K562 (cell line): ENCODE data around the gene ZNHIT3. TPM values are rescaled to one million over a fixed set of nuclear protein-coding genes. Genes with fewer than 3 reads are reported as not detected.

Experiments
- AFF4 ChIP-seq: sonication (generic); formaldehyde crosslinking; IDR thresholded peaks from 2 replicates; pipeline ENCODE4 v1.8.0; 2023; ENCODE audit warnings: mild to moderate bottlenecking, missing genetic modification reagents
- E2F1 ChIP-seq: sonication (generic); formaldehyde crosslinking; IDR thresholded peaks from 2 replicates; pipeline ENCODE4 v1.8.1; 2023; ENCODE audit warnings: mild to moderate bottlenecking, missing genetic modification reagents, moderate library complexity
- HDGF ChIP-seq: fragments of 450-650 bp; IDR thresholded peaks from 2 replicates; pipeline ENCODE4 v1.6.1; 2016
- HMG20B ChIP-seq: fragments of 250-450 bp; sonication (Bioruptor Pico); IDR thresholded peaks from 2 replicates; pipeline ENCODE4 v1.5.0; 2021; ENCODE audit warnings: mild to moderate bottlenecking
- PHB2 ChIP-seq: fragments of 450-650 bp; IDR thresholded peaks from 2 replicates; pipeline ENCODE4 v1.6.1; 2017; ENCODE audit warnings: low read depth
- TRIM25 ChIP-seq: fragments of 450-650 bp; IDR thresholded peaks from 2 replicates; pipeline ENCODE4 v1.7.0; 2016; ENCODE audit warnings: borderline replicate concordance
- ZBTB12 ChIP-seq: fragments of 250-450 bp; sonication (Bioruptor Pico); IDR thresholded peaks from 2 replicates; pipeline ENCODE4 v1.4.0; 2020
- ZBTB17 ChIP-seq: fragments of 450-650 bp; formaldehyde crosslinking; IDR thresholded peaks from 2 replicates; pipeline ENCODE4 v1.4.0; 2020; ENCODE audit warnings: mild to moderate bottlenecking
- ZFX ChIP-seq: sonication (generic); formaldehyde crosslinking; IDR thresholded peaks from 2 replicates; pipeline ENCODE4 v1.8.0; 2022; ENCODE audit warnings: mild to moderate bottlenecking, missing genetic modification reagents, moderate library complexity
- ZMIZ1 ChIP-seq, 2 experiments: fragments of 150-350 bp in 1 of 2; IDR thresholded peaks; 2 replicates each; pipeline ENCODE4 v1.6.1; 2012 to 2016; ENCODE audit warnings: low read depth in 2 of 2, low read length in 2 of 2, mild to moderate bottlenecking in 1 of 2, moderate library complexity in 1 of 2
- ZNF24 ChIP-seq: fragments of 450-650 bp; IDR thresholded peaks from 2 replicates; pipeline ENCODE4 v1.6.1; 2016
- ZNF280A ChIP-seq: fragments of 450-650 bp; IDR thresholded peaks from 2 replicates; pipeline ENCODE4 v1.6.1; 2018; ENCODE audit warnings: mild to moderate bottlenecking, low read depth; ENCODE audit not compliant: partially characterized antibody
- ZNF282 ChIP-seq: sonication (generic); formaldehyde crosslinking; IDR thresholded peaks from 2 replicates; pipeline ENCODE4 v1.8.1; 2023; ENCODE audit warnings: missing genetic modification reagents
- ZNF324 ChIP-seq: fragments of 250-450 bp; sonication (Bioruptor Pico); IDR thresholded peaks from 2 replicates; pipeline ENCODE4 v1.4.0; 2020; ENCODE audit warnings: mild to moderate bottlenecking
- polyA plus RNA-seq, 8 experiments: library from polyadenylated mRNA; depleted of rRNA in 4 of 8; stranded (reverse) in 5 of 8; unstranded in 3 of 8; fragments of >200 nt; fragmentation: Nextera tagmentation in 2 of 8; fragmentation: Illumina TruSeq in 1 of 8; extraction: Ambion mirVana in 2 of 8; extraction: Trizol in 1 of 8; gene quantifications; 2 replicates each; pipeline versions ENCODE4 v1.2.1 to v1.2.3, GENCODE V29; 2011 to 2014; ENCODE audit warnings: inconsistent platforms in 1 of 8, missing spikeins in 1 of 8
- total RNA-seq, 7 experiments: library from RNA; depleted of rRNA in 6 of 7; stranded (reverse); fragments of >200 nt in 6 of 7; fragmentation: Illumina TruSeq in 2 of 7; extraction: Trizol in 2 of 7; gene quantifications; 2 replicates each; pipeline versions ENCODE4 v1.2.1 to v1.2.3, GENCODE V29; 2011 to 2021; ENCODE audit warnings: low replicate concordance in 1 of 7

ZNHIT3 gene
- total and polyA plus RNA-seq, 9 of the 15 experiments (the other 6 are each of a cell fraction or from before 2014, with no cell fraction given): 45.0 to 300 (median 88.4) TPM

GRCh38 chr17:36535669-36536081 is 49.2 kb downstream of the ZNHIT3 start (continued):
- TF ChIP-seq ZBTB12 (no peak), E2F1 (CRISPR knock-in tag) (0 out of 2 replicates have a peak, but pooled peaks have one; percentile 3), AFF4 (CRISPR knock-in tag) (no peak), HMG20B (CRISPR knock-in tag) (no peak), ZNF324 (CRISPR knock-in tag) (no peak), ZNF24 (0 out of 2 replicates have a peak, but pooled peaks have one; percentile 25), ZNF280A (peak; percentile 35), ZBTB17 (CRISPR knock-in tag) (no peak), ZMIZ1 (IDR thresholded peaks at IDR 0.05; ENCODE audit: low read depth in 2 of 2, low read length in 2 of 2) (no peak), HDGF (no peak; the same call in 1 of the 2 replicates), TRIM25 (peak; percentile 86; the same call in 1 of the 2 replicates), PHB2 (peak; percentile 13; the same call in 1 of the 2 replicates), ZFX (no peak), ZNF282 (no peak)
